Purkinje cell (primary cell): ENCODE results near the gene POTED. TPM values are rescaled to one million over a fixed set of nuclear protein-coding genes. Genes with fewer than 3 reads are reported as not detected.

Source experiments
- polyA plus RNA-seq: library from polyadenylated mRNA; unstranded; fragments of >200 nt; fragmentation: Nextera tagmentation; gene quantifications from 2 replicates; pipeline ENCODE4 v1.2.1, GENCODE V29; 2014

Gene POTED
- polyA plus RNA-seq, result not detected in 2 replicates

DNA sequence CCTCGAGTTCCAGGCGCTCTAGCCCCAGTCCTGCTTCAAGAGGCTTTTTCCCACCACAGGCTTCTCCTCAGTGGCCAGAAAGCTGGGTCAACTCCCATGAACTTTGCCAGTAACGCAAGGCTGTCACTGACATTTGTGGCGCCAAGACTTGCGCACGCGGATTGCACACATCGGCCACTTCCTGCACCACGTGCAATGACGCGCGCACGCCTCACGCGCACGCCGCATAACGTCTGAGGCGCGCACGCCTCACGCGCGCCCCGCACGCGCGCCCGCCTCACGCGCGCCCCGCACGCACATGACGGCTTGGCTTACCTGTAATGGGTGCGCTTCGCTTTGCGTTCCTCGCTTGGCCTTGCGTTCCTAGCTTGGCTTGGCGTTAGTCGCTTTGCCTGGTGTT, at the start of gene POTED:
Gene POTED (plus strand): TSS at position 301 of the 400 bp plus-strand sequence. CDS start 452 bp downstream, outside the sequence.

